DND-41 (cell line): ENCODE measurements around the gene AVEN.

Experiments used
- ATAC-seq: fragments of 200-7000 bp; cut with Tn5 transposase; 3 replicates; pipeline ENCODE4 v1.9.1; 2021; ENCODE audit warnings: low read depth; ENCODE audit not compliant: insufficient read depth
- DNase-seq: peaks from one replicate; pipeline ENCODE4 v3.0.0-alpha.2; 2020
- H2AFZ ChIP-seq: 2 replicates; pipeline ENCODE4 v1.6.0; 2012; ENCODE audit warnings: low read depth, low read length
- H3K27ac ChIP-seq: 2 replicates; pipeline ENCODE4 v1.5.1; 2012; ENCODE audit warnings: low read length, inconsistent platforms
- H3K27me3 ChIP-seq: fragments of 200-600 bp; sonication (generic); 2 replicates; pipeline ENCODE4 v1.6.0; 2012; ENCODE audit warnings: low read length, mild to moderate bottlenecking, inconsistent platforms; ENCODE audit not compliant: insufficient read depth, poor library complexity
- H3K36me3 ChIP-seq: 2 replicates; pipeline ENCODE4 v1.5.1; 2012; ENCODE audit warnings: low read length, inconsistent platforms; ENCODE audit not compliant: insufficient read depth
- H3K4me1 ChIP-seq: 2 replicates; pipeline ENCODE4 v1.5.1; 2012; ENCODE audit warnings: mild to moderate bottlenecking, low read length; ENCODE audit not compliant: insufficient read depth
- H3K4me2 ChIP-seq: 2 replicates; pipeline ENCODE4 v1.6.0; 2012; ENCODE audit warnings: mild to moderate bottlenecking, moderate library complexity, low read length, inconsistent platforms; ENCODE audit not compliant: insufficient read depth
- H3K4me3 ChIP-seq, 2 experiments: fragments of 200-600 bp in 1 of 2; shearing (Covaris generic) in 1 of 2; 2 replicates each; pipeline ENCODE4 v1.5.1; 2012 to 2016; ENCODE audit warnings: inconsistent platforms in 2 of 2, low read length in 2 of 2, mild to moderate bottlenecking in 2 of 2, low read depth in 1 of 2, moderate library complexity in 1 of 2
- H3K79me2 ChIP-seq: 2 replicates; pipeline ENCODE4 v1.6.0; 2012; ENCODE audit warnings: low read length, inconsistent platforms; ENCODE audit not compliant: insufficient read depth
- H3K9ac ChIP-seq: 2 replicates; pipeline ENCODE4 v1.6.0; 2012; ENCODE audit warnings: low read depth, mild to moderate bottlenecking, inconsistent platforms, low read length, moderate library complexity
- H3K9me3 ChIP-seq: 2 replicates; pipeline ENCODE4 v1.5.1; 2012; ENCODE audit warnings: low read length, moderate library complexity, mild to moderate bottlenecking, inconsistent platforms; ENCODE audit not compliant: insufficient read depth, severe bottlenecking
- H4K20me1 ChIP-seq: 2 replicates; pipeline ENCODE4 v1.6.0; 2012; ENCODE audit warnings: low read length; ENCODE audit not compliant: insufficient read depth
- CTCF ChIP-seq: IDR thresholded peaks from 2 replicates; pipeline ENCODE4 v1.5.1; 2012; ENCODE audit warnings: borderline replicate concordance, low read length, moderate library complexity, mild to moderate bottlenecking; ENCODE audit not compliant: poor library complexity, severe bottlenecking; ENCODE audit errors: extremely low read depth
- EZH2 ChIP-seq: IDR thresholded peaks from 3 replicates; pipeline ENCODE4 v1.6.1; 2012; ENCODE audit warnings: borderline replicate concordance, low read depth, mild to moderate bottlenecking, moderate library complexity, low read length, inconsistent platforms; ENCODE audit not compliant: severe bottlenecking

The AVEN gene

GRCh38 chr15:33872416-33873106 is 166.4 kb downstream of the AVEN start:
- no peak for TF ChIP-seq CTCF
- no peak for TF ChIP-seq EZH2
- Histone ChIP-seq H3K4me1 (no peaks in the 10 kb centered on the region), H2AFZ (no peak overlapping the region), H3K36me3 (no peaks in the 10 kb centered on the region), H3K4me3 (no peak overlapping the region), H3K9me3 (no peaks in the 10 kb centered on the region), H3K9ac (no peak overlapping the region), H4K20me1 (no peaks in the 10 kb centered on the region), H3K27me3 (no peaks in the 10 kb centered on the region), H3K4me2 (no peak overlapping the region), H3K79me2 (no peaks in the 10 kb centered on the region), H3K27ac (no peak overlapping the region)
- ATAC-seq (no peak), DNase-seq (no peak)

DNA sequence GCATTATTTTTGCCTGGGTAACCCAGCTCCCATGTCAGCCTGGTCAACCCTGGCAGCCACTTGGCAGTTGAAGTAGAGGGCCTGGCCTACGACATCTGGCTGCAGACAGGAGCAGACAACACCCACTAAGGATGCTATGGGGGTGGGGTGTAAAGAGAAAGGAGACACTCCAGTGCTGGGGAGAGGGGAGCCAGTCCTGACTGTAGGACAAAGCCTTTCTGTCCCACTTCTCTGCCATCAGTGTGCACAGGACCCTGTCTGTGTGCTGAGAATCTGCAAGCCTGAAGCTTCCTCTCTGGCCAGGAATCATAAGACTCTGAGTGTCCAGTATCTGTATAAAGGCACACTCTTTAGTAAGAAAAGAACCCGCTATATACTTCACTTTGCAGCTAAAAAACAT is 167.0 kb downstream of the AVEN start:
- TF ChIP-seq EZH2 (no peak), CTCF (no peak)
- ATAC-seq (no peak), DNase-seq (no peak)
- H3K36me3 ChIP-seq = no peaks in the 10 kb centered on the region
- H3K4me3 ChIP-seq = no peak overlapping the region
- no peaks in the 10 kb centered on the region for H3K9me3 ChIP-seq
- H3K27ac ChIP-seq = no peak overlapping the region
- H3K9ac ChIP-seq = no peak overlapping the region
- no peak overlapping the region for H2AFZ ChIP-seq
- H3K4me1 ChIP-seq = no peaks in the 10 kb centered on the region
- no peak overlapping the region for H3K4me2 ChIP-seq
- H4K20me1 ChIP-seq = no peaks in the 10 kb centered on the region
- H3K79me2 ChIP-seq = no peaks in the 10 kb centered on the region
- H3K27me3 ChIP-seq = no peaks in the 10 kb centered on the region

DNA sequence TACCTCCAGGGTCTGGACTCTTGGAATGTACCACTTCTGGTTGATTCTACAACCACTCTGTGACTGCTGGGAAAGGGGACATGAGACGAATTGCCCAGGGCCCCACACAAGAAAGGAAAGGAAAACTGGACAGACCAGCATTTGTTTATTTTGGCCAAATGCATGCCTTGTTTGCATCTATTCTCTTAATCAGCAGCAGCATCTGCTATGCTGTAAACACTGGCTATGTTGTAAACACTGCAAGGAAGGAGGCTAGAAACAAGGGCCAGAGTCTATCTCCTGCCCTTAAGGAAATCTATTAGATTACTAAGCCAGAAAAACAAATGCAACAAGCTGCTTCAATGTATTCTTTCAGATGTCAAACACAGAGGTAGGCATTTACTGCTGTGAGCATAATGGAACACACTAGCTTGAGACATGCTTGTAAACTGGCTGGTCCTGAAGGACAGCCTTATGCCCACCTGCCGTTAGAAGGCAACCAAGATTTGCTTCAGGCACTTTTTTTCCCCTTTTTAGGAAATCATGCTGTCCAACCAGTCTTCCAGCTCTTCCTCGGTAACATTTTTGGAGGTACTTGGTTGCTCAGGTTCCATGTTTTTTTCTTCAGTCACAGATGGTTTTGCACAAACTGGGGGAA is 172.8 kb downstream of the AVEN start:
- H3K4me2 ChIP-seq = no peak overlapping the region
- no peak overlapping the region for H3K27ac ChIP-seq
- H3K79me2 ChIP-seq = no peaks in the 10 kb centered on the region
- no peak for TF ChIP-seq EZH2
- no peak for TF ChIP-seq CTCF
- H3K36me3 ChIP-seq = no peaks in the 10 kb centered on the region
- no peaks in the 10 kb centered on the region for H3K4me1 ChIP-seq
- no peaks in the 10 kb centered on the region for H3K27me3 ChIP-seq
- DNase-seq (no peak), ATAC-seq (no peak)
- no peak overlapping the region for H3K9ac ChIP-seq
- no peak overlapping the region for H2AFZ ChIP-seq
- H3K9me3 ChIP-seq = no peaks in the 10 kb centered on the region
- H3K4me3 ChIP-seq = no peak overlapping the region
- no peaks in the 10 kb centered on the region for H4K20me1 ChIP-seq
